WTC11 (cell line): ENCODE results near the gene GALNT7. TPM values are rescaled to one million over a fixed set of nuclear protein-coding genes. Genes with fewer than 3 reads are reported as not detected.
"Not testable (repeated sequence)": the region's sequence is repeated elsewhere in the genome, so short reads cannot be mapped to it uniquely, and the experiment has no call there.

Experiments
- ATAC-seq: fragments of 200-7000 bp; cut with Tn5 transposase; 2 replicates; pipeline ENCODE4 v1.10.0; 2021; ENCODE audit warnings: mild to moderate bottlenecking, moderate library complexity
- CTCF ChIA-PET: fragments of 300-600 bp; sonication (Branson Sonifier 250); formaldehyde crosslinking; loops from one replicate; lab custom pipeline; 2021; ENCODE audit warnings: antibody characterized with exemption; lab: Charles Lee
- POLR2A ChIA-PET: fragments of 350-600 bp; sonication (Branson Sonifier 250); formaldehyde crosslinking; loops from one replicate; lab custom pipeline; 2021; ENCODE audit warnings: antibody characterized with exemption; lab: Charles Lee
- DNase-seq: peaks from one replicate; pipeline ENCODE4 v3.0.0; 2021; ENCODE audit warnings: low spot score
- H3K27ac Mint-ChIP-seq: 2 replicates; pipeline ENCODE4 v1.8.0; 2021; ENCODE audit warnings: mixed read lengths
- H3K27me3 Mint-ChIP-seq: 2 replicates; pipeline ENCODE4 v1.8.0; 2021; ENCODE audit warnings: low read depth, mild to moderate bottlenecking, moderate library complexity, mixed read lengths
- H3K36me3 Mint-ChIP-seq: 2 replicates; pipeline ENCODE4 v1.8.0; 2021; ENCODE audit warnings: mixed read lengths
- H3K4me1 Mint-ChIP-seq: 2 replicates; pipeline ENCODE4 v1.8.0; 2022; ENCODE audit warnings: mixed read lengths
- H3K4me3 Mint-ChIP-seq: 2 replicates; pipeline ENCODE4 v1.8.0; 2021; ENCODE audit warnings: mild to moderate bottlenecking, moderate library complexity, mixed read lengths
- H3K9me3 Mint-ChIP-seq: 2 replicates; pipeline ENCODE4 v1.8.0; 2021; ENCODE audit warnings: mixed read lengths
- ARID4B ChIP-seq: sonication (generic); formaldehyde crosslinking; IDR thresholded peaks from 2 replicates; pipeline ENCODE4 v1.8.0; 2023; ENCODE audit warnings: missing genetic modification reagents, mild to moderate bottlenecking, borderline replicate concordance
- CDX4 ChIP-seq: fragments of 250-450 bp; sonication (Bioruptor Pico); IDR thresholded peaks from 2 replicates; pipeline ENCODE4 v1.9.0; 2021; ENCODE audit warnings: moderate library complexity, mild to moderate bottlenecking, inconsistent platforms, borderline replicate concordance
- ETV6 ChIP-seq: sonication (generic); formaldehyde crosslinking; IDR thresholded peaks from 2 replicates; pipeline ENCODE4 v1.8.1; 2022; ENCODE audit warnings: mild to moderate bottlenecking, missing genetic modification reagents
- GRHL2 ChIP-seq: fragments of 250-450 bp; sonication (Bioruptor Pico); IDR thresholded peaks from 2 replicates; pipeline ENCODE4 v1.8.0; 2022; ENCODE audit warnings: mild to moderate bottlenecking, moderate library complexity; ENCODE audit not compliant: insufficient replicate concordance, severe bottlenecking
- MLX ChIP-seq: sonication (generic); formaldehyde crosslinking; IDR thresholded peaks from 2 replicates; pipeline ENCODE4 v1.8.1; 2023; ENCODE audit warnings: mild to moderate bottlenecking, missing genetic modification reagents, moderate library complexity
- NFYB ChIP-seq: sonication (generic); formaldehyde crosslinking; conservative IDR thresholded peaks from 2 replicates; pipeline ENCODE4 v1.8.0; 2022; ENCODE audit warnings: low read depth, missing genetic modification reagents
- TCF7 ChIP-seq: sonication (generic); formaldehyde crosslinking; IDR thresholded peaks from 2 replicates; pipeline ENCODE4 v1.8.0; 2022; ENCODE audit warnings: mild to moderate bottlenecking, low read depth, missing genetic modification reagents, moderate library complexity
- USF2 ChIP-seq: sonication (generic); formaldehyde crosslinking; IDR thresholded peaks from 2 replicates; pipeline ENCODE4 v1.8.1; 2023; ENCODE audit warnings: mild to moderate bottlenecking, missing genetic modification reagents, moderate library complexity
- ZNF121 ChIP-seq: sonication (generic); formaldehyde crosslinking; IDR thresholded peaks from 2 replicates; pipeline ENCODE4 v1.8.0; 2023; ENCODE audit warnings: missing genetic modification reagents
- ZNF416 ChIP-seq: fragments of 250-450 bp; sonication (Bioruptor Pico); IDR thresholded peaks from 2 replicates; pipeline ENCODE4 v1.9.0; 2021; ENCODE audit warnings: mild to moderate bottlenecking, inconsistent platforms
- total RNA-seq: library from RNA; stranded (reverse); gene quantifications from 3 replicates; pipeline ENCODE4 v1.2.3, GENCODE V29; 2021
- TF ChIP-seq, protein P1 (sequence below): fragments of 250-450 bp; sonication (Bioruptor Pico); IDR thresholded peaks from 2 replicates; pipeline ENCODE4 v1.8.0; 2021; ENCODE audit warnings: mild to moderate bottlenecking

The GALNT7 gene
- total RNA-seq, 1 experiment from 2014 or later, result 86.9 TPM

- no peak overlapping the region for H3K4me3 Mint-ChIP-seq
- DNase-seq, result no peak
- ChIA-PET CTCF (no interaction called here), POLR2A (interaction anchor here (0.6 kb wide), 1 partner anchor 152 kb away, joined by 3 read pairs; no protein-coding TSS in a partner anchor)
- H3K9me3 Mint-ChIP-seq, result peaks cover 14% of the 10 kb centered on the region
- TF ChIP-seq TCF7 (CRISPR knock-in tag), result no peak
- no peak for TF ChIP-seq ZNF121 (CRISPR knock-in tag)
- no peak for TF ChIP-seq NFYB (CRISPR knock-in tag)
- TF ChIP-seq, all 79 proteins: peak for 0
- H3K27me3 Mint-ChIP-seq, result no peaks in the 10 kb centered on the region
- peak overlapping the region; percentile 86 for H3K27ac Mint-ChIP-seq
- H3K4me1 Mint-ChIP-seq, result peaks cover 67% of the 10 kb centered on the region
- peak; percentile 69 for ATAC-seq
- H3K36me3 Mint-ChIP-seq, result peaks cover 17% of the 10 kb centered on the region
These were observed 50.0 kb downstream of the GALNT7 start for GRCh38 chr4:173218411-173219125.

- POLR2A ChIA-PET, H3K27me3 Mint-ChIP-seq, DNase-seq, H3K4me3 Mint-ChIP-seq, CTCF ChIA-PET, ATAC-seq: not testable (repeated sequence)
- Mint-ChIP-seq H3K9me3 (peaks cover 14% of the 10 kb centered on the region), H3K4me1 (peaks cover 68% of the 10 kb centered on the region), H3K36me3 (peaks cover 21% of the 10 kb centered on the region), H3K27ac (peak overlapping the region; percentile 86)
These were observed 50.5 kb downstream of the GALNT7 start for GRCh38 chr4:173219126-173219437.

DNA sequence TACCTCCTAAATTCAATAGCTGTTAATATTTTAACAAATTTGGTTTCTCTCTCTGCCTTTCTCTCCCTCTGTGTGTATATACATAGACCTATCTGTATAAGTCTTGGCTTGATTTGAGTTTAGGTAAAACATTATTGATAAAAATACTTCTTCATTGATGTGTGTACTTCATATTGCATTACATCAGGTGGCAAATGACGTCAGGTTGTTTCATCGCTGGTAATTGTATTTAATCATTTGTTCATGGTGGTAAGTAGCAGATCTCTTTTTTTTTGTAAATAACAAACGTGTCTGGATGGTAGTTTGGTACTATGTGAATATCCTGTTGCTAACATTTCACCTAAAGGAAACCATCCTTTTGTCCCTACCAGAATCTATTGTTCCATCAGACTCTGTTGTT is 55.1 kb downstream of the GALNT7 start:
- ChIA-PET POLR2A (interaction anchor here (0.6 kb wide), 1 partner anchor 185 kb away, joined by 5 read pairs; no protein-coding TSS in a partner anchor), CTCF (interaction anchor here (1.2 kb wide), 1 partner anchor 78 kb away, joined by 4 read pairs; no protein-coding TSS in a partner anchor)
- H3K9me3 Mint-ChIP-seq, result peaks cover 14% of the 10 kb centered on the region
- no peak for DNase-seq
- ATAC-seq, result no peak
- H3K4me1 Mint-ChIP-seq, result peaks cover 65% of the 10 kb centered on the region
- no peaks in the 10 kb centered on the region for H3K27me3 Mint-ChIP-seq
- no peak overlapping the region for H3K4me3 Mint-ChIP-seq
- peaks cover 23% of the 10 kb centered on the region for H3K36me3 Mint-ChIP-seq
- TF ChIP-seq TCF7 (CRISPR knock-in tag) (no peak), MLX (CRISPR knock-in tag) (no peak), ETV6 (CRISPR knock-in tag) (no peak), ARID4B (CRISPR knock-in tag) (no peak), GRHL2 (no peak), ZNF416 (CRISPR knock-in tag) (no peak), USF2 (CRISPR knock-in tag) (no peak), CDX4 (no peak)
- TF ChIP-seq, protein P1, sequence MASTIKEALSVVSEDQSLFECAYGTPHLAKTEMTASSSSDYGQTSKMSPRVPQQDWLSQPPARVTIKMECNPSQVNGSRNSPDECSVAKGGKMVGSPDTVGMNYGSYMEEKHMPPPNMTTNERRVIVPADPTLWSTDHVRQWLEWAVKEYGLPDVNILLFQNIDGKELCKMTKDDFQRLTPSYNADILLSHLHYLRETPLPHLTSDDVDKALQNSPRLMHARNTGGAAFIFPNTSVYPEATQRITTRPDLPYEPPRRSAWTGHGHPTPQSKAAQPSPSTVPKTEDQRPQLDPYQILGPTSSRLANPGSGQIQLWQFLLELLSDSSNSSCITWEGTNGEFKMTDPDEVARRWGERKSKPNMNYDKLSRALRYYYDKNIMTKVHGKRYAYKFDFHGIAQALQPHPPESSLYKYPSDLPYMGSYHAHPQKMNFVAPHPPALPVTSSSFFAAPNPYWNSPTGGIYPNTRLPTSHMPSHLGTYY (CRISPR knock-in tag), result no peak
- H3K27ac Mint-ChIP-seq, result peak overlapping the region; percentile 78
